Measurements from ENCODE around the gene SLC22A7. TPM values are rescaled to one million over a fixed set of nuclear protein-coding genes. Genes with fewer than 3 reads are reported as not detected.

Gene SLC22A7
- total and polyA plus RNA-seq, 7 donors: not detected

- no peak for DNase-seq
- peaks cover 0 to 22% (median 0%) of the 10 kb centered on the region in 3 donors for H3K27me3 ChIP-seq
- H3K36me3 ChIP-seq: no peaks in the 10 kb centered on the region
- no peak overlapping the region for H3K27ac ChIP-seq
- intact Hi-C loops (cut with DNase I): no loop called here
- H3K4me1 ChIP-seq: peaks cover 0 to 13% (median 8%) of the 10 kb centered on the region in 4 donors
- no peaks in the 10 kb centered on the region for H3K9me3 ChIP-seq
- 46 to 57% methylated on average over 9 of the region's 9 CpGs for WGBS, 2 donors
- no peak for TF ChIP-seq EP300 (IDR thresholded peaks at IDR 0.05)
- H3K4me3 ChIP-seq: peak overlapping the region in 3 of 4 donors; percentile 19 to 33 (median 33)
These were observed 11.0 kb downstream of the SLC22A7 start for GRCh38 chr6:43308990-43309477.

DNA sequence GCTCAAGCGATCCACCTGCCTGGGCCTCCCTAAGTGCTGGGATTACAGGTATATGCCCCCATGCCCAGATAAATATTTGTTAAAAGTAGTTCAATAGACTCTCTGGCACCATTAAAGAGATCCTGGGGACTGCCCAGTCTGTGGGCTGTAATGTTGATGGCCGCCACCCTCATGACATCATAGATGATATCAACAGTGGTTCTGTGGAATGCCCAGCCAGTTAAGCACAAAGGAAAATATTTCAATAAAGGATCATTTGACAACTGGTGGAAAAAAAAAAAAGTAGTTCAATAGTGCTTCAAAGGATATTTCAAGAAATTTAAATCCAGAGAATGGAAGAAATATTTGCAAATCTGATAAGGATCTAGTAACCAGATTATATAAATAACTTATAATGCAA is 12.1 kb downstream of the SLC22A7 start:
- Histone ChIP-seq H3K9me3 (no peaks in the 10 kb centered on the region), H3K4me3 (no peak overlapping the region), H3K4me1 (peaks cover 0 to 13% (median 8%) of the 10 kb centered on the region in 4 donors), H3K27me3 (peaks cover 0 to 22% (median 0%) of the 10 kb centered on the region in 3 donors), H3K27ac (no peak overlapping the region), H3K36me3 (no peaks in the 10 kb centered on the region)
- 96 to 98% methylated on average over 2 of the region's 2 CpGs for WGBS, 2 donors
- intact Hi-C loops (cut with DNase I): no loop called here
- no peak for DNase-seq
- TF ChIP-seq POLR2A (IDR thresholded peaks at IDR 0.05) (no peak), POLR2AphosphoS5 (IDR thresholded peaks at IDR 0.05) (no peak), EP300 (IDR thresholded peaks at IDR 0.05) (no peak)
- TF ChIP-seq, protein P1, sequence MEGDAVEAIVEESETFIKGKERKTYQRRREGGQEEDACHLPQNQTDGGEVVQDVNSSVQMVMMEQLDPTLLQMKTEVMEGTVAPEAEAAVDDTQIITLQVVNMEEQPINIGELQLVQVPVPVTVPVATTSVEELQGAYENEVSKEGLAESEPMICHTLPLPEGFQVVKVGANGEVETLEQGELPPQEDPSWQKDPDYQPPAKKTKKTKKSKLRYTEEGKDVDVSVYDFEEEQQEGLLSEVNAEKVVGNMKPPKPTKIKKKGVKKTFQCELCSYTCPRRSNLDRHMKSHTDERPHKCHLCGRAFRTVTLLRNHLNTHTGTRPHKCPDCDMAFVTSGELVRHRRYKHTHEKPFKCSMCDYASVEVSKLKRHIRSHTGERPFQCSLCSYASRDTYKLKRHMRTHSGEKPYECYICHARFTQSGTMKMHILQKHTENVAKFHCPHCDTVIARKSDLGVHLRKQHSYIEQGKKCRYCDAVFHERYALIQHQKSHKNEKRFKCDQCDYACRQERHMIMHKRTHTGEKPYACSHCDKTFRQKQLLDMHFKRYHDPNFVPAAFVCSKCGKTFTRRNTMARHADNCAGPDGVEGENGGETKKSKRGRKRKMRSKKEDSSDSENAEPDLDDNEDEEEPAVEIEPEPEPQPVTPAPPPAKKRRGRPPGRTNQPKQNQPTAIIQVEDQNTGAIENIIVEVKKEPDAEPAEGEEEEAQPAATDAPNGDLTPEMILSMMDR (IDR thresholded peaks at IDR 0.05): no peak

DNA sequence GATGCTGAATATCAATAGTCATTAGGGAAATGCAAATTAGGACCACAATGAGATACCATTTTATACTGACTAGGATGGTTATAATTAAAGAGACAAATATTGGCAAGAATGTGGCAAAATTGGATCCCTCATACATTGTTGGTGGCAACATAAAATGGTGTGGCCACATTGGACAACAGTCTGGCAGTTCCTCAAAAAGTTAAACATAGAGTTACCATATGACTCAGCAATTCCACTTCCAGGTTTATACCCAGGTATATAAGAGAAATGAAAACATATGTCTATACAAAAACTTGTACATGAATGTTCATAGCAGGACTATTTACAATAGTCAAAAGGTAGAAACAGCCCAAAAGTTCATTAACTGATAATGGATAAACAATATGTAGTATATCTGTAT is 12.6 kb downstream of the SLC22A7 start:
- TF ChIP-seq EP300 (IDR thresholded peaks at IDR 0.05) (no peak), POLR2AphosphoS5 (IDR thresholded peaks at IDR 0.05) (no peak), POLR2A (IDR thresholded peaks at IDR 0.05) (no peak)
- TF ChIP-seq, protein P1 (IDR thresholded peaks at IDR 0.05): no peak
- Histone ChIP-seq H3K4me1 (peaks cover 0 to 13% (median 8%) of the 10 kb centered on the region in 4 donors), H3K9me3 (no peaks in the 10 kb centered on the region), H3K4me3 (no peak overlapping the region), H3K27ac (no peak overlapping the region), H3K27me3 (peaks cover 0 to 22% (median 0%) of the 10 kb centered on the region in 3 donors), H3K36me3 (no peaks in the 10 kb centered on the region)
- intact Hi-C loops (cut with DNase I): no loop called here
- no peak for DNase-seq

DNA sequence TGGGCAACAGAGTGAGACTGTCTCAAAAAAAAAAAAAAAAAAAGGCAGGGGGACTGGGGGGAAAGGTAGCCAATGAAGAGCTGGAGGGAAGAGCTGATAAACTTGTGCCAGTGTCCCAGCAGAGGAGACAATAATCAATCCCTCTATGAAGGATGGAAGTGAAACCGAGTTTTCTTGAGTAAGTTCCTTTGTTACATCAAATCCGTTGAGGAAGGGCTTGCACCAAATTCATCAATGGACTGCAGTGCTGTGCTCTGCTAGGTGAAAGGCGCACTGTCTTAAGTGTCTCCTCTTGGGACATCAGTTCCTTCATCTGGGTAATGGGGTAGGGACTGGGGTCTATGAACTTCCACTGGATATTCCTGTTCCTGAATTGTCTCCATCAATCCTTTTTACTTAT is 13.6 kb downstream of the SLC22A7 start:
- intact Hi-C loops (cut with DNase I): no loop called here
- H3K27ac ChIP-seq: no peak overlapping the region
- H3K36me3 ChIP-seq: no peaks in the 10 kb centered on the region
- no peak for DNase-seq
- H3K27me3 ChIP-seq: peaks cover 0 to 17% (median 0%) of the 10 kb centered on the region in 3 donors
- H3K4me3 ChIP-seq: no peak overlapping the region
- TF ChIP-seq EP300 (IDR thresholded peaks at IDR 0.05): no peak
- TF ChIP-seq POLR2A (IDR thresholded peaks at IDR 0.05): no peak
- TF ChIP-seq, protein P1 (IDR thresholded peaks at IDR 0.05): no peak
- no peak for TF ChIP-seq POLR2AphosphoS5 (IDR thresholded peaks at IDR 0.05)
- WGBS, 2 donors: 82 to 86% methylated on average over 3 of the region's 3 CpGs
- no peaks in the 10 kb centered on the region for H3K9me3 ChIP-seq
- H3K4me1 ChIP-seq: peaks cover 0 to 13% (median 8%) of the 10 kb centered on the region in 4 donors

DNA sequence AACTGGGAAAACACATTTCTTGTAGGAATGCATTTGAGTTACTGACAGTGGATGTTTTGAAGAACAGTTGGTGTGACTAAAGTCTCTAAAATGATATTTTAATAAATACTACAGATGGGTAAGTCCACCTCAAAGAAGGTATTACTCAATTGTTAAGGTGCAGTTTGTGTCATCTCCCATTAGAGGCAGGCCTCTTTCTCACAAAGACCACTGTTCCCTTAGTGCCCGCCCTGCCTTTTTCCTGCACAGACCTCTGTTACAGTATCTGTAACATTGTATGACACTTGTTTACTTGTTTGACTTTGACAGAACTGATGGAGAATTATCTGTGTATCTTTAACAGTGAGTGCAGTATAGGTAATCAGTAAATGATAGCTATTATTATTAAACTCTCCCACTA is 15.8 kb downstream of the SLC22A7 start:
- no peak overlapping the region for H3K4me3 ChIP-seq
- no peak overlapping the region for H3K27ac ChIP-seq
- TF ChIP-seq POLR2AphosphoS5 (IDR thresholded peaks at IDR 0.05): no peak
- no peak for TF ChIP-seq POLR2A (IDR thresholded peaks at IDR 0.05)
- TF ChIP-seq EP300 (IDR thresholded peaks at IDR 0.05): no peak
- TF ChIP-seq, protein P1 (IDR thresholded peaks at IDR 0.05): no peak
- H3K36me3 ChIP-seq: no peaks in the 10 kb centered on the region
- H3K27me3 ChIP-seq: peaks cover 0 to 1% (median 0%) of the 10 kb centered on the region in 3 donors
- WGBS, 2 donors: 83 to 95% methylated on average over 1 of the region's 1 CpG
- H3K4me1 ChIP-seq: peaks cover 0 to 3% (median 3%) of the 10 kb centered on the region in 4 donors
- DNase-seq: no peak
- intact Hi-C loops (cut with DNase I): no loop called here
- no peaks in the 10 kb centered on the region for H3K9me3 ChIP-seq

Measured in sigmoid colon (tissue), 7 donors.